Esophagus muscularis mucosa (tissue), 4 donors: ENCODE measurements around the gene C16orf95. TPM values are rescaled to one million over a fixed set of nuclear protein-coding genes. Genes with fewer than 3 reads are reported as not detected.

Experiments
- DNase-seq: peaks from one replicate; pipeline ENCODE4 v3.0.0-alpha.2; 2017; ENCODE audit errors: extremely low spot score
- H3K27ac ChIP-seq, 4 donors: fragments of 200-600 bp; sonication (generic); replicated peaks in 1 of 4; 1 replicate in 3 of 4; 2 replicates in 1 of 4; pipeline ENCODE4 v1.5.1; 2016 to 2019; ENCODE audit warnings: mild to moderate bottlenecking in 1 of 4
- H3K27me3 ChIP-seq, 4 donors: fragments of 200-600 bp; sonication (generic); one replicate each; pipeline versions ENCODE4 v1.5.1 to v1.6.0; 2016 to 2019
- H3K36me3 ChIP-seq, 4 donors: fragments of 200-600 bp; sonication (generic); one replicate each; pipeline ENCODE4 v1.5.1; 2016 to 2019
- H3K4me1 ChIP-seq, 4 donors: fragments of 200-600 bp; sonication (generic); one replicate each; pipeline ENCODE4 v1.5.1; 2016 to 2019
- H3K4me3 ChIP-seq, 4 donors: fragments of 200-600 bp; sonication (generic); 1 replicate in 2 of 4; 2 replicates in 2 of 4; pipeline ENCODE4 v1.5.1; 2016 to 2019; ENCODE audit warnings: mild to moderate bottlenecking in 4 of 4, moderate library complexity in 1 of 4
- H3K9me3 ChIP-seq, 4 donors: fragments of 200-600 bp; sonication (generic); 1 replicate in 3 of 4; 2 replicates in 1 of 4; pipeline ENCODE4 v1.5.1; 2016 to 2019
- CTCF ChIP-seq, 3 experiments: fragments of 200-600 bp in 2 of 3; fragments of 450-650 bp in 1 of 3; sonication (generic) in 2 of 3; IDR thresholded peaks; one replicate each; pipeline ENCODE4 v1.5.1; 2017 to 2019; ENCODE audit warnings: antibody characterized with exemption in 3 of 3, mild to moderate bottlenecking in 2 of 3, moderate library complexity in 1 of 3
- EP300 ChIP-seq: sonication (generic); formaldehyde crosslinking; IDR thresholded peaks from one replicate; pipeline ENCODE4 v1.6.1; 2017; ENCODE audit warnings: antibody characterized with exemption
- POLR2A ChIP-seq: fragments of 450-650 bp; IDR thresholded peaks from one replicate; pipeline ENCODE4 v1.6.1; 2017; ENCODE audit warnings: antibody characterized with exemption, moderate library complexity, mild to moderate bottlenecking, low read depth
- POLR2AphosphoS5 ChIP-seq, 2 donors: sonication (generic); formaldehyde crosslinking; IDR thresholded peaks; one replicate each; pipeline ENCODE4 v1.6.1; 2017; ENCODE audit warnings: antibody characterized with exemption in 2 of 2
- WGBS: methylation state at CpG from one replicate; pipeline ENCODE4 v1.1.5; 2018; 5-methylcytosine and 5-hydroxymethylcytosine counted together
- intact Hi-C: fragments of 100-400 bp; cut with DNase I; formaldehyde crosslinking; loops from one replicate; pipeline ENCODE4 v1.15.1; 2023
- total RNA-seq, 4 donors: library from RNA; depleted of rRNA; stranded (reverse); fragments of >200 nt; gene quantifications; one replicate each; pipeline versions ENCODE4 v1.1.0 to v1.2.1, GENCODE V29; 2016

The C16orf95 gene
- total RNA-seq, 4 donors from 2014 or later = 0.50 to 3.2 (median 1.8) TPM

- TF ChIP-seq CTCF (IDR thresholded peaks at IDR 0.05) = no peak
- TF ChIP-seq POLR2A = no peak
- TF ChIP-seq EP300 = no peak
- no peak for TF ChIP-seq POLR2AphosphoS5 (IDR thresholded peaks at IDR 0.05)
- Histone ChIP-seq H3K4me3 (no peak overlapping the region), H3K27me3 (peaks cover 0 to 36% (median 0%) of the 10 kb centered on the region in 4 donors), H3K27ac (no peak overlapping the region), H3K4me1 (peaks cover 0 to 9% (median 7%) of the 10 kb centered on the region in 4 donors), H3K9me3 (no peaks in the 10 kb centered on the region), H3K36me3 (no peaks in the 10 kb centered on the region)
- 93% methylated on average over 11 of the region's 11 CpGs for WGBS
- no peak for DNase-seq
- intact Hi-C loops = no loop called here
These were observed 40.3 kb downstream of the C16orf95 start for GRCh38 chr16:87276924-87277323.

- no peak overlapping the region for H3K27ac ChIP-seq
- 63% methylated on average over 12 of the region's 16 CpGs for WGBS
- H3K36me3 ChIP-seq = no peaks in the 10 kb centered on the region
- H3K4me1 ChIP-seq = peaks cover 0 to 9% (median 7%) of the 10 kb centered on the region in 4 donors
- peaks cover 0 to 36% (median 0%) of the 10 kb centered on the region in 4 donors for H3K27me3 ChIP-seq
- H3K9me3 ChIP-seq = no peaks in the 10 kb centered on the region
- no peak for TF ChIP-seq POLR2A
- no peak for TF ChIP-seq POLR2AphosphoS5 (IDR thresholded peaks at IDR 0.05)
- TF ChIP-seq CTCF (IDR thresholded peaks at IDR 0.05) = no peak
- TF ChIP-seq EP300 = no peak
- intact Hi-C loops = no loop called here
- no peak overlapping the region for H3K4me3 ChIP-seq
- DNase-seq = no peak
These were observed 41.0 kb downstream of the C16orf95 start for GRCh38 chr16:87276091-87276701.

- TF ChIP-seq POLR2A (no peak), EP300 (no peak), CTCF (IDR thresholded peaks at IDR 0.05) (no peak), POLR2AphosphoS5 (IDR thresholded peaks at IDR 0.05) (no peak)
- Histone ChIP-seq H3K27ac (no peak overlapping the region), H3K36me3 (no peaks in the 10 kb centered on the region), H3K9me3 (no peaks in the 10 kb centered on the region), H3K4me1 (peaks cover 0 to 9% (median 7%) of the 10 kb centered on the region in 4 donors), H3K4me3 (no peak overlapping the region), H3K27me3 (peaks cover 0 to 32% (median 0%) of the 10 kb centered on the region in 4 donors)
- DNase-seq = no peak
- intact Hi-C loops = no loop called here
- 100% methylated on average over 1 of the region's 4 CpGs for WGBS
These were observed 42.4 kb downstream of the C16orf95 start for GRCh38 chr16:87274794-87275193.

GRCh38 chr16:87273471-87274030 is 43.6 kb downstream of the C16orf95 start:
- Histone ChIP-seq H3K27me3 (peaks cover 0 to 20% (median 0%) of the 10 kb centered on the region in 4 donors), H3K4me3 (no peak overlapping the region), H3K27ac (no peak overlapping the region), H3K36me3 (no peaks in the 10 kb centered on the region), H3K4me1 (peaks cover 0 to 5% (median 2%) of the 10 kb centered on the region in 4 donors), H3K9me3 (no peaks in the 10 kb centered on the region)
- intact Hi-C loops = no loop called here
- WGBS = 90% methylated on average over 10 of the region's 10 CpGs
- no peak for TF ChIP-seq POLR2A
- DNase-seq = no peak

GRCh38 chr16:87271256-87271655 is 45.9 kb downstream of the C16orf95 start:
- intact Hi-C loops = no loop called here
- Histone ChIP-seq H3K27me3 (peaks cover 0 to 9% (median 0%) of the 10 kb centered on the region in 4 donors), H3K4me3 (no peak overlapping the region), H3K27ac (no peak overlapping the region), H3K4me1 (no peaks in the 10 kb centered on the region), H3K36me3 (no peaks in the 10 kb centered on the region), H3K9me3 (no peaks in the 10 kb centered on the region)
- no peak for TF ChIP-seq CTCF (IDR thresholded peaks at IDR 0.05)
- TF ChIP-seq POLR2AphosphoS5 (IDR thresholded peaks at IDR 0.05) = no peak
- no peak for TF ChIP-seq EP300
- TF ChIP-seq POLR2A = no peak
- WGBS = 90% methylated on average over 11 of the region's 11 CpGs
- DNase-seq = no peak
